Activated T-cell treated with anti-CD3 and anti-CD28 coated beads, Interleukin-2, amount 50 U/mL, for 24 hours (primary cell): ENCODE measurements around the gene PTP4A2.
A peak's percentile ranks its signal among the peaks of the same experiment; 100 is the strongest.
"Not testable (repeated sequence)": the region's sequence is repeated elsewhere in the genome, so short reads cannot be mapped to it uniquely, and the experiment has no call there.

ENCODE experiments used
- DNase-seq: peaks from one replicate; pipeline ENCODE4 v3.0.0-alpha.2; 2020
- H3K27ac Mint-ChIP-seq: 2 replicates; pipeline ENCODE4 v1.8.0; 2020; ENCODE audit warnings: mild to moderate bottlenecking, mixed read lengths
- H3K27me3 Mint-ChIP-seq: 2 replicates; pipeline ENCODE4 v1.8.0; 2020; ENCODE audit warnings: mixed read lengths
- H3K36me3 Mint-ChIP-seq: 2 replicates; pipeline ENCODE4 v1.8.0; 2020; ENCODE audit warnings: low read depth, mixed read lengths
- H3K4me1 Mint-ChIP-seq: 2 replicates; pipeline ENCODE4 v1.8.0; 2020; ENCODE audit warnings: low read depth, mixed read lengths
- H3K4me3 Mint-ChIP-seq: 2 replicates; pipeline ENCODE4 v1.8.0; 2020; ENCODE audit warnings: mild to moderate bottlenecking, moderate library complexity, mixed read lengths
- H3K9me3 Mint-ChIP-seq: 2 replicates; pipeline ENCODE4 v1.8.0; 2020; ENCODE audit warnings: mixed read lengths

Gene PTP4A2

DNA sequence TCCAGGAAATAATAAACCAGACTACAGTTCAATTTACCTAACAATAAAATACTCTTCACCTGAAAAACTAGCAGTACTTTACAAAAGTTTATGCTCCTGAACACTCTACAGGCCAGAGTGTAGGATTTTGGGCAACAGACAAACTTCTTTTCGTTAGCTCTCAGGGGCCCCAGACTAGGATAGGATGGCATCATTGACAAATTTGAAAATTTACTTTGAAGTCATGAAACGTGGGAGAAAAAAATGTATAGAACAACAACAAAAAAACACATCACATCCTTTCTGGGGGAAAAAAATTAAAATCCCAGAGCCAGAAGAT is 1.2 kb downstream of the PTP4A2 start:
- no peaks in the 10 kb centered on the region for H3K9me3 Mint-ChIP-seq
- no peaks in the 10 kb centered on the region for H3K27me3 Mint-ChIP-seq
- H3K4me3 Mint-ChIP-seq = peak overlapping the region; percentile 97
- peaks cover 54% of the 10 kb centered on the region for H3K36me3 Mint-ChIP-seq
- H3K27ac Mint-ChIP-seq = peak overlapping the region; percentile 98
- H3K4me1 Mint-ChIP-seq = peaks cover 78% of the 10 kb centered on the region
- DNase-seq = no peak

DNA sequence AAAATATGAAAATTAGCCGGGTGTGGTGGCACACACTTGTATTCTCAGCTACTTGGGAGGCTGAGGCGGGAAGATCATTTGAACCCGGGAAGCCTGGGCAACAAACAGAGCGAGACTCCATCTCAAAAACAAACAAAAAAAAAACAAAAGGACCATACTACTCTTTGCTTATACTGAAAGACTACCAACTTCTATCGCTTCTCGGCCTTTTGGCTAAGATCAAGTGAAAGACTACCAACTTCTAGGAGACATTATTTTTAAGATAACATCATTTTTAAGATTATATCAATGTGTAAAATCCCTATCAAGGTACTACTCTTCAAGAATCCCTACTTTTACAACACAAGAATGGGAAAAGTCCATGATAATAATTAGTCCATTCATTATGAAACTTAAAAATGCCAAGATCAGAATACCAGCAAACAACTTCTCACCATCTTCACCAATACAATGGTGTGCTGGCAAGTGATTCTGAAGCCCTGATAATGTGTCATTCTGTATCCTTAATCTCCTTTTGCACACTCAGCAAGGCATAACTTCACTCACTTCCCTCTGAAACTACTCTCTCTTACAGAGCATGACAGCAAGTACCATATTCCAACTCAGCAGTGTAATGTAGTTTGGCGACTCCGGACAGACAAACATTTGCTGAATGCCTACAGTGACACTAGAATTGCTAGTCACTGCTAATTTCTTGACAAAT is 1.7 kb downstream of the PTP4A2 start:
- no peak for DNase-seq
- H3K27me3 Mint-ChIP-seq = no peaks in the 10 kb centered on the region
- H3K27ac Mint-ChIP-seq = peak overlapping the region; percentile 98
- H3K36me3 Mint-ChIP-seq = peaks cover 59% of the 10 kb centered on the region
- H3K4me1 Mint-ChIP-seq = peaks cover 78% of the 10 kb centered on the region
- H3K9me3 Mint-ChIP-seq = no peaks in the 10 kb centered on the region
- peak overlapping the region; percentile 97 for H3K4me3 Mint-ChIP-seq

DNA sequence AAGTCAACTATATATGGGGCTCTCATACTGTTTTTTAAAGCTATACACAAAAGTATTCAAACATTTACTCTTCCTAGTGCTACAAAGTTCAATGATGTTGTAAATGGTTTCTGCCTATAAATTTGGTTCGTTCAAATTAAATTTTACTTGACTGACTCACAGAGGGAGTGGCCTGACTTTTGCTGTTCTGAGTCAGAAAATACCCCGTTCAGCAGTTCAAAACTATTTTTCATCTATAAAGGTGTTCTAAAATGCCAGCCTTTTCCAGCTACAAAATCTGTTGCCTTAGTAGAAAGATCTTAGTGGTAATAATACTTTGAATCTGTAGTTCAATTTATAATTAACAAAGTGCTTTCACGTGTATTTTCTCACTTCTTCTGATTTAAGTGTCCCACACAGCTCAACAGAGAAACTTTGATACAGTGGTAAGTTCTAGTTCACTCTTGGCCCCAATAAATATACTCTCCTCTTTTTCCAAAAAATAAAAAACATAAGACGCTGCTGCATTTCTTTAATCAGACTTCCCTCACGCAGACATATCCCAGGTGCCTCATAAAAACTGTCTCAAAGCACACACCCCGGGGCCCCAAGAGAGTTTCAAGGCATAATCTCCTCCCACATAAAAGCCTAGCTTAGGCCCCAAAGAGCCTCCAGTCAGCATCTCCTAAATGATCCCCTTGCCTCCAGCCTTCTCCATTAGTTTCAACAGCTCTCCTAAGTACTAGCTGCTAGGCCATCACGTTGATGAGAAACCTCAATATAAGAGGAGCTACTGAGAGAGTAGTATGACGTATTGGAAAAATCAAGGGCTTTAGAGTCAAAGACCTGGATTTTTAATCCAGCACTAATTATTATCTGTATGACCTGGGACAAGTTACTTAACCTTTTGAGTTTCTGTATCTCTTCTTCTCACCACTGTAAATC is 3.2 kb downstream of the PTP4A2 start:
- DNase-seq = no peak
- peaks cover 70% of the 10 kb centered on the region for H3K36me3 Mint-ChIP-seq
- no peaks in the 10 kb centered on the region for H3K27me3 Mint-ChIP-seq
- no peaks in the 10 kb centered on the region for H3K9me3 Mint-ChIP-seq
- H3K27ac Mint-ChIP-seq = peak overlapping the region; percentile 98
- H3K4me1 Mint-ChIP-seq = peaks cover 80% of the 10 kb centered on the region
- H3K4me3 Mint-ChIP-seq = peak overlapping the region; percentile 97

DNA sequence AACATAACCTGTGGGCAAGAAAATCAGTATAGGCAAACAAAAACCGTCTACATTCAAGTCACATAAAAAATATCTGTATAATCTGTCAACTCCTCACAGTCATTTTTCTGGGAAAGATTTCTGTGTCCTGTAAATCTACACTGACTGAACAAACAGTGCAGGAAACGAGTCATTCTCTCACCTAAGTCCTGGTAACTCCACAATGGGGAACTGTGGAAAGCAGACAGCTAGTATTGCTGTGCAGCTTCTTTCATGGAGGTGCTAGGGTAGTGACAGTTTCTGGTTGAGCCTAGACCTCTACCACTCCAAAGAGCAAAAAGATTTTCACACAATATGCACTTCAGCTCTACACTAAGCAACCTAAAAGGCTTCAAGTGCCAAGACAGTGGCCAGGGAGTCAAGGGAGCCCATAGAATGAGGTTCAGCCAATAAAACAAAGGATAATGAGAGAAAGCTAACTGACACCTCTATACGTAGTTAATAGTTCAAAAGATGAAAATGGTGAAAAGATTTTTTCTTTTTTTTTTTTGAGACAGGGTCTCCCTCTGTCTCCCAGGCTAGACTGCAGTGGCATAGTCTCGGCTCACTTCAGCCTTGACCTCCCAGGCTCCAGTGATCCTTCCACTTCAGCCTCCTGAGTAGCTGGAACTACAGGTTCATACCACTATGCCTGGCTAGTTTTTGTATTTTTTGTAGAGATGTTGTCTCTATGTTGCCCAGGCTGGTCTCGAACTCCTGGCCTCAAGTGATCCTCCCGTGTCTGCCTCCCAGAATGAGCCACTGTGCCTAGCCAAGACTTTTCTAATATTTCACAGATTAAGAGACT is 5.5 kb downstream of the PTP4A2 start:
- DNase-seq = no peak

DNA sequence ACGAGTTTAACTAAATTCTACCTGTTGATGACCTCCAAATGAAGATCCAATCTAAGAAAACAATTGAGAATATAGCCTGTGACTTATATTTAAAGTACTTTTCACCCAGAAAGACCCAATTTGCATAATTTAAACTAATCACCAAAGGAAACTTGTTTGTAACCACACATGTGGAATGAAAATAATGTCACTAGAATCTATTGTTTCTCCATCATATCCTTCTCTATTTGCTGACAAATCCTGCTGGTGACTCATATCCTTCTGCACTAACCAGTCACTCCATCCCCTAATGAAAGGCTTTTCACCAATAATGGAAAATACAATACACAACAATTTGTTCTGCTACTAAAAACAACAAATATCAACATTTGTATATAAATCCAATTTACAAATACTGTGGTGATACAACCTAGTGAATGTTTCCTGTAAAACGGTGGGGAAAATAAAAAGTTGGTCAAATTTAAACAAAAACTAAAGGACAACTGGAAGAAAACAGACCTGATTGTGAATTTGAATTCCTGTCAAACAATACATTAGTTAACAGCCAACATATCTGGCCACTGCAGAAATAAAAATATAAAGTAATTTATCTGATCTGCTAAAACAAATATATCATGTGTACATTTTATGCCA is 6.5 kb downstream of the PTP4A2 start:
- no peaks in the 10 kb centered on the region for H3K27me3 Mint-ChIP-seq
- H3K36me3 Mint-ChIP-seq = peaks cover 79% of the 10 kb centered on the region
- no peaks in the 10 kb centered on the region for H3K9me3 Mint-ChIP-seq
- no peak for DNase-seq
- H3K4me1 Mint-ChIP-seq = peaks cover 89% of the 10 kb centered on the region
- peak overlapping the region; percentile 98 for H3K27ac Mint-ChIP-seq
- H3K4me3 Mint-ChIP-seq = peak overlapping the region; percentile 97

More for the DNA sequence above, 5.5 kb downstream of the PTP4A2 start:
- Mint-ChIP-seq H3K27me3 (no peaks in the 10 kb centered on the region), H3K4me1 (peaks cover 79% of the 10 kb centered on the region), H3K36me3 (peaks cover 83% of the 10 kb centered on the region), H3K4me3 (peak overlapping the region; percentile 97), H3K27ac (peak overlapping the region; percentile 98), H3K9me3 (no peaks in the 10 kb centered on the region)

DNA sequence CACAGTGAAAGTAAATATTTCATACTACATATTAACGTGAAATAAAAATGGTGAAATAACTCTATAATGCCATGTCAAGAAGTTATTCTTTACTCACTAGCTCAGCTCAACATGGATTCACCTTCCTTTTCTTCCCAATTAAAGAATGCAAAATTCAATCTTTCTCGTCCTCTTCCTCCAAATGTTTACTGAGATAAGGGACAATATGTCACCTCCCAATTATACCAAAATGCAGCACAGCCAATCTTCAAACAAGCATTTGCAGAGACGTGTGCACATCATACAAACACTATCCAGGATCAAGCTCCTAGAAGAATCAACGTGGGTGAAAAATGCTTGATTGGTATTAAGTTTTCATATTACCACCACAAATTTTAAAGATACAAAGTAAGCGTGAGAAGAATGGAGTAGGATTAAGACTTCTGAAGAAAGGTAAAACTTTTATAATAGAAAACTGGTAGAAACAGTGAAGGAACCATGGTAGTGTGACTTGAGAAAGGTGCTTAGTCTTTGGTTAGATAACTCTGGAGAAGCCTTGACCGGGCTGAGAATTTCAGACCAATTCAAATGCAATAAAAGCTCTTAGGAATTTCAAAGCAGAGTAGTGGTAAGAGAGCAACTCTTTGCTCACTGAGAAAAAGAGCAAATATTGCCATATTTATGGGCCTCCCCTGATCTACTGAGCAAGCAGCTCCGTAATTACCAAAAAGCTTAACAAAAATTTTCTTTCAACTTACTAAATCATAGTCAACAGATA is 7.2 kb downstream of the PTP4A2 start:
- H3K36me3 Mint-ChIP-seq = peaks cover 77% of the 10 kb centered on the region
- peaks cover 89% of the 10 kb centered on the region for H3K4me1 Mint-ChIP-seq
- peak overlapping the region; percentile 97 for H3K4me3 Mint-ChIP-seq
- no peaks in the 10 kb centered on the region for H3K27me3 Mint-ChIP-seq
- peak overlapping the region; percentile 98 for H3K27ac Mint-ChIP-seq
- no peaks in the 10 kb centered on the region for H3K9me3 Mint-ChIP-seq
- DNase-seq = no peak

DNA sequence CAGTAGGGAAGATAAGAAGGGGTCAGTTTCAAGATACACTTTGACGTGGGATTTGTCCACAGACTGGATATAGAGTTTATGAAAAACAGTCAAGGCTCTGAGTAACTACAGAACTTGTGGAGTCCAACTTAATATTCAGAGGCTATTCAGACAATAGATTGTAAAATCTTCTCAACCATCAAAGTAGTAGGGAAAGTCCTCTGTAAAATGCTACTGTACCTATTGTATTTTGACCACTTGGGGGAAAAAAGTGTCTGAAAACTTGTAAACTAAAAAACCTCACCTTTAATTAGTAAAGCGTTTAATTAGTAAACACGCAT is 10.5 kb downstream of the PTP4A2 start:
- Mint-ChIP-seq H3K9me3 (no peaks in the 10 kb centered on the region), H3K27ac (peak overlapping the region; percentile 85), H3K36me3 (peaks cover 66% of the 10 kb centered on the region), H3K4me3 (peak overlapping the region; percentile 77), H3K27me3 (no peaks in the 10 kb centered on the region), H3K4me1 (peaks cover 86% of the 10 kb centered on the region)
- DNase-seq = no peak

DNA sequence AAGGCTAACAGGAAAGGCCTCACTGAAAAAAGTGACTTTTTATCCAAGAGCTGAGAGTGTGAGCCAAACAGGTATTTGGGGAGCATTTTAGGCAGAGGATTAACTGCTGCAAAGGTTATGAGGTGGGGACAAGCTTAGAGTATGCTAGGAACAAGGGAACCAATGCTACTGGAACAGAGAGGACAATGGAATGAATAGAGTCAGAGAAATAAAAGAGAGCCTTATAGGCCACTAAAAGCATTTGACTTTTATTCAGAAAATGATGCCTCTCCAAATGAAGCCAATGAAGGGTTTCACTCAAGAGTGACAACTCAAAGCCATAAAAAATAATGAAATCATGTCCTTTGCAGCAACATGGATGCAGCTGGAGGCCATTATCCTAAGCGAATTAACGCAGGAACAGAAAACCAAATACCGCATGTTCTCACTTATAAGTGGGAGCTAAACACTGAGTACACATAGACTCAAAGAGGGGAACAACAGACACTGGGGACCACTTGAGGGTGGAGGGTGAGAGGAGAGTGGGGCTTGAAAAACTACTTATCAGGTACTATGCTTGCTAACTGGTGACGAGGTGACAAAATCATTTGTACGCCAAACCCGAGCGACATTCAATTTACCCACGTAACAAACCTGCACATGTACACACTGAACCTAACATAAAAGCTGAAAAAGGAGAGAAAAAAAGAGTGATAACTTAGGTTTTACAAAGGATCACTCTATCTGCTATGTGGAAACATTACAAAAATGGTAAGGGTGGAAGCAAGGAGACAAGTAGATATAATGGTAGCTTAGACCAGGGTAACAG is 11.1 kb downstream of the PTP4A2 start:
- H3K9me3 Mint-ChIP-seq = no peaks in the 10 kb centered on the region
- peak overlapping the region; percentile 77 for H3K4me3 Mint-ChIP-seq
- H3K4me1 Mint-ChIP-seq = peaks cover 86% of the 10 kb centered on the region
- DNase-seq = no peak
- peaks cover 66% of the 10 kb centered on the region for H3K36me3 Mint-ChIP-seq
- peak overlapping the region; percentile 85 for H3K27ac Mint-ChIP-seq
- no peaks in the 10 kb centered on the region for H3K27me3 Mint-ChIP-seq

DNA sequence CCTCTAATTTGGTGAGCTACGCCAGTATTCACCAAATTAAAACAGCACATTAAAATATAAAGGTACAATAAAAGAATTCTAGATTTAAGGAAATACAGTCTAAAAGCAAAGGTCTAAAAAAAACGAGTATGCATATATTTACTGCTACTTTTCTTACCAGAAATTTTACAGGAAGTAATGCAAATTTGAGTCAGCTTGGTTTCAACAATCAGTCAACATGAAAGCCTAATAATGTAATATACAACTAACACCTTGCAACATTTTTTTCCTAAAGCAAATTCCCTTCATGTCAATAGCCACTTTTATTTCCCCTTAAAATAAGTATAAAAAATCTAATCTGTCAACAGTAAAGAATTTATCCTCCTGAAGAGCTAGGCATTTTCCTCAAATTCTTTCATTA is 11.9 kb downstream of the PTP4A2 start:
- H3K36me3 Mint-ChIP-seq = peaks cover 68% of the 10 kb centered on the region
- peak overlapping the region; percentile 77 for H3K4me3 Mint-ChIP-seq
- H3K4me1 Mint-ChIP-seq = peaks cover 86% of the 10 kb centered on the region
- H3K27ac Mint-ChIP-seq = peak overlapping the region; percentile 85
- H3K9me3 Mint-ChIP-seq = no peaks in the 10 kb centered on the region
- DNase-seq = no peak
- no peaks in the 10 kb centered on the region for H3K27me3 Mint-ChIP-seq

DNA sequence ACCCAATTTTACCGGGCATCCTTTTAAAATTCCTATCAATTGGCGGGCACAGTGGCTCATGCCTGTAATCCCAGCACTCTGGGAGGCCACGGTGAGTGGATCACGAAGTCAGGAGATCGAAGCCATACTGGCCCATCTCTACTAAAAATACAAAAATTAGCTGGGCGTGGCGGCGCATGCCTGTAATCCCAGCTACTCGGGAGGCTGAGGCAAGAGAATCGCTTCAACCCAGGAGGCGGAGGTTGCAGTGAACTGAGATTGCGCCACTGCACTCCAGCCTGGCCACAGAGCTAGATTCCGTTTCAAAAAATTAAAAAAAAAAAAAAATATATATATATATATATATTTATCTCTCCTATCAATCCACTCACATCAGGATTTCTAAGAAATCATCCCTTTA is 12.3 kb downstream of the PTP4A2 start:
- peak overlapping the region; percentile 77 for H3K4me3 Mint-ChIP-seq
- H3K27ac Mint-ChIP-seq = peak overlapping the region; percentile 85

DNA sequence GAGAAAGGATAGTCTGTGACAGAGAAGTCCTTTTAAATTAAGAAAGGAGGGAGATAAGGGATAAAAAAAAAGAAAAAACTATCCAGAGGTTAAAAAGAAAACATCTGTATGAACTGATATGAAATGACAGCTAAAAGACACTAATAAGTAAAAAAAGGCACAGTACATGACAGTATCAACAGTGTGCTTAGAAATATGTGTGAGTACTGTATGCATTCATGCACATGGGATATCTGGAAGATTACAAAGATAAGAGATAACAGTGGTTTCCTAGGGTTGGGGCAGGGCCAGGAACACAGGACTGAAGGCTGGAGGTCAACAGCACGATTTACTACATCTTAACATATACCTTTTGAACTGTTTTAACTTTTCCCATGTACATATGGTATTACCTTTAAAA is 13.3 kb downstream of the PTP4A2 start:
- H3K4me3 Mint-ChIP-seq = peak overlapping the region; percentile 77
- peak overlapping the region; percentile 85 for H3K27ac Mint-ChIP-seq
- DNase-seq = no peak
- H3K9me3 Mint-ChIP-seq = no peaks in the 10 kb centered on the region
- peaks cover 68% of the 10 kb centered on the region for H3K36me3 Mint-ChIP-seq
- H3K27me3 Mint-ChIP-seq = no peaks in the 10 kb centered on the region
- peaks cover 80% of the 10 kb centered on the region for H3K4me1 Mint-ChIP-seq

More for the DNA sequence above, 12.3 kb downstream of the PTP4A2 start:
- Mint-ChIP-seq H3K36me3 (peaks cover 70% of the 10 kb centered on the region), H3K4me1 (peaks cover 86% of the 10 kb centered on the region)
- DNase-seq, H3K9me3 Mint-ChIP-seq, H3K27me3 Mint-ChIP-seq: not testable (repeated sequence)

DNA sequence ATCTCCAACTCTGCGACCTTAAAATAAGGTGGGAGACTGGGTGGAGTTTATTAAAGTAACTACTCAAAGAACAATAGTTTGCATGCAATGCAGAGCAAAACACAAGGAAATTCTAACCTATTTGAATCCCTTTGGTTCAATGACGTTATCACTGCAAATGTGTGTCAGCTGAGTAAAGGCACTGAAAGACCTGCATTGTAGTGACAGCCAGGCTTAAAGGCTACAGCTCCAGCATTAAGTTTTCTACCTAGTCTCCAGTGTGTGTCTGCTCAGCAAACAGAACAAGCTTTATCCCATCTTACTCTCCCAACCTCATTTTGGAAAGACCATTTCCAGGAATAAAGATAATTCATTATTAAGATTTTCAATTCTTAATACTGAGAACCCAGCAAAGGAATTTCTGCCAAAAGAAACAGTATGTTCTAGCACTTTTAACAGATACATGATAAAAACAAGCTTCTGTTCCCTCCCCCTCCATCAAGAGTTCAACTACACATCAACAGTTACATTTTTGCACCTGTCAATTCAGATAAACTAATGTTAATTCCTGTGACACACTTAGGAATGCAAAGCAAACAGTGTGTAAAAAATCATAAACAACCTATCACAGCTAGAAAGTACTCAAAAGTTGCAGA is 14.2 kb downstream of the PTP4A2 start:
- DNase-seq = no peak
- no peaks in the 10 kb centered on the region for H3K9me3 Mint-ChIP-seq
- H3K27ac Mint-ChIP-seq = peak overlapping the region; percentile 85
- peaks cover 81% of the 10 kb centered on the region for H3K4me1 Mint-ChIP-seq
- peak overlapping the region; percentile 77 for H3K4me3 Mint-ChIP-seq
- no peaks in the 10 kb centered on the region for H3K27me3 Mint-ChIP-seq
- peaks cover 69% of the 10 kb centered on the region for H3K36me3 Mint-ChIP-seq

DNA sequence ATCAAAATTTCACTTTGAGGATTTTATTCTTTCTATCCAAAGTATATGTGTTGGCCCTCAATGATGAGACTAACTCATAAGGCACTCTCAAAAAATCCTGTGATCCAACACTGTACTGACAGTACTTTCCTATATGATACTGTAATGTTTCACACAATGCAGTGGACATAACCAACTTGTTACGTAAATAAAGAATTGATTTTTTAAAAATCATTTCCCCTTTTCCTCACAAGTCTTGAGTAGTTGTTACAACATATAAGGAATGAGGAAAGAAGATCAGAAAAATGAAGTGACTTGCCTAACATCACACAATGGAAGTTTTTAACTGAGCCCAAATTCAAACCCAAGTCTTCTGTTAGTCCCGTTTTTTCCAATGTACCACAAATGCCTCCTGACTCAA is 17.2 kb downstream of the PTP4A2 start:
- DNase-seq = no peak
- H3K36me3 Mint-ChIP-seq = peaks cover 82% of the 10 kb centered on the region

More for the DNA sequence above, 17.2 kb downstream of the PTP4A2 start:
- Mint-ChIP-seq H3K9me3 (no peaks in the 10 kb centered on the region), H3K27ac (peak overlapping the region; percentile 85), H3K27me3 (no peaks in the 10 kb centered on the region), H3K4me3 (peak overlapping the region; percentile 44), H3K4me1 (peaks cover 75% of the 10 kb centered on the region)
